GM18526 (cell line): ENCODE measurements around the gene P2RY10.

Source experiments
- POLR2A ChIP-seq: IDR thresholded peaks from 3 replicates; pipeline ENCODE4 v1.6.1; 2011; ENCODE audit not compliant: insufficient read length; ENCODE audit errors: extremely low read depth

P2RY10 gene

GRCh38 chrX:78979789-78980464, 34.7 kb downstream of the P2RY10 start:
- no peak for TF ChIP-seq POLR2A

DNA sequence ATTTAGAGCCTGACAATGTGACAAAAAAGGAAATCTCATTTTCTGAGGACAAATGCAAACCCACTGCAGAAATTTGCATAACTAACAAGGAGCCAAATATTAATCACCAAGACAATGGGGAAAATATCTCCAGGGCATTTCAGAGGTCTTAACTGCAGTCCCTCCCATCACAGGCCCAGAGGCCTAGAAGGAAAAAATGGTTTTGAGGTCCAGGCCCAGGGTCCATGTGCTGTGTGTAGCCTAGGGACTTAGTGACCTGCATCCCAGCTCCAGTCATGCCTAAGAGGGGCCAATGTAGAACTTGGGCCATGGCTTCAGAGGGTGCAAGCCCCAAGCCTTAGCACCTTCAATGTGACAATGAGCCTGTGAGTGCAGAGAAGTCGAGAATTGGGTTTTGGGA, 44.2 kb downstream of the P2RY10 start:
- TF ChIP-seq POLR2A, result no peak

- no peak for TF ChIP-seq POLR2A
Measured at GRCh38 chrX:78997870-78998558, 52.8 kb downstream of the P2RY10 start.
